Measurements from ENCODE around the gene ATP2B3.

GRCh38 chrX:153500676-153501280 lies 16.7 kb upstream of the ATP2B3 start:
- TF ChIP-seq CTCF (IDR thresholded peaks at IDR 0.05) (no peak), POLR2A (IDR thresholded peaks at IDR 0.05) (no peak), EP300 (IDR thresholded peaks at IDR 0.05) (no peak), POLR2AphosphoS5 (IDR thresholded peaks at IDR 0.05) (no peak)

Measured in upper lobe of left lung (tissue), 4 donors.